SU-DHL-6 (cell line): ENCODE measurements around the gene KYAT1.

Experiments used
- EZH2phosphoT487 ChIP-seq: fragments of 200-600 bp; sonication (generic), shearing (Covaris generic); conservative IDR thresholded peaks from 2 replicates; pipeline ENCODE4 v1.6.1; 2018; ENCODE audit warnings: mild to moderate bottlenecking, antibody characterized with exemption, low read length, moderate library complexity, mixed read lengths
- TF ChIP-seq, protein P1 (sequence below): fragments of 200-600 bp; sonication (generic); IDR thresholded peaks from one replicate; pipeline ENCODE4 v1.5.1; 2017; ENCODE audit warnings: antibody characterized with exemption, mild to moderate bottlenecking, low read length, moderate library complexity; ENCODE audit not compliant: insufficient read depth, poor library complexity, severe bottlenecking

- TF ChIP-seq, protein P1, sequence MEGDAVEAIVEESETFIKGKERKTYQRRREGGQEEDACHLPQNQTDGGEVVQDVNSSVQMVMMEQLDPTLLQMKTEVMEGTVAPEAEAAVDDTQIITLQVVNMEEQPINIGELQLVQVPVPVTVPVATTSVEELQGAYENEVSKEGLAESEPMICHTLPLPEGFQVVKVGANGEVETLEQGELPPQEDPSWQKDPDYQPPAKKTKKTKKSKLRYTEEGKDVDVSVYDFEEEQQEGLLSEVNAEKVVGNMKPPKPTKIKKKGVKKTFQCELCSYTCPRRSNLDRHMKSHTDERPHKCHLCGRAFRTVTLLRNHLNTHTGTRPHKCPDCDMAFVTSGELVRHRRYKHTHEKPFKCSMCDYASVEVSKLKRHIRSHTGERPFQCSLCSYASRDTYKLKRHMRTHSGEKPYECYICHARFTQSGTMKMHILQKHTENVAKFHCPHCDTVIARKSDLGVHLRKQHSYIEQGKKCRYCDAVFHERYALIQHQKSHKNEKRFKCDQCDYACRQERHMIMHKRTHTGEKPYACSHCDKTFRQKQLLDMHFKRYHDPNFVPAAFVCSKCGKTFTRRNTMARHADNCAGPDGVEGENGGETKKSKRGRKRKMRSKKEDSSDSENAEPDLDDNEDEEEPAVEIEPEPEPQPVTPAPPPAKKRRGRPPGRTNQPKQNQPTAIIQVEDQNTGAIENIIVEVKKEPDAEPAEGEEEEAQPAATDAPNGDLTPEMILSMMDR, result no peak
- TF ChIP-seq EZH2phosphoT487, result no peak
Observed at GRCh38 chr9:128823903-128824406, 57.8 kb downstream of the KYAT1 start.
